HepG2 (cell line): ENCODE measurements around the gene FGD4. TPM values are rescaled to one million over a fixed set of nuclear protein-coding genes. Genes with fewer than 3 reads are reported as not detected.

Source experiments
- ATAC-seq: fragments of 200-7000 bp; cut with Tn5 transposase; 3 replicates; pipeline ENCODE4 v1.9.1; 2020; ENCODE audit warnings: mild to moderate bottlenecking, moderate library complexity
- BruUV-seq: library from RNA; stranded (reverse); fragments of 400-500 nt; replicated peaks from 2 replicates; lab custom pipeline; 2021; lab: Mats Ljungman, UMichigan
- CTCF ChIA-PET: fragments of 300-600 bp; formaldehyde crosslinking; extraction: SDS; loops from one replicate; lab custom pipeline; 2021; ENCODE audit warnings: low total read pairs, inconsistent platforms, low intra/inter-chr PET ratio; lab: Yijun Ruan, JAX
- POLR2A ChIA-PET: fragments of 350-600 bp; sonication (Branson Sonifier 250); formaldehyde crosslinking; loops from one replicate; lab custom pipeline; 2020; ENCODE audit warnings: antibody characterized with exemption, inconsistent platforms; lab: Yijun Ruan, JAX
- DNase-seq: peaks from one replicate; pipeline ENCODE4 v3.0.0-alpha.2; 2015; ENCODE audit warnings: low spot score
- FAIRE-seq: peaks from 3 replicates; lab custom pipeline; 2011; peaks lifted over from hg19 to GRCh38; lab: Jason Lieb, UNC
- H2AFZ ChIP-seq: one replicate; pipeline ENCODE4 v1.6.1; 2011; ENCODE audit warnings: low read length, inconsistent platforms
- H3K27ac ChIP-seq: fragments of 300-600 bp; 3 replicates; pipeline ENCODE4 v1.8.0; 2011; ENCODE audit warnings: mixed run types, mild to moderate bottlenecking, mixed read lengths, low read length, inconsistent platforms; ENCODE audit not compliant: insufficient read depth; ENCODE audit errors: extremely low read length
- H3K27me3 ChIP-seq, 2 experiments: fragments of 200-600 bp in 1 of 2; 2 replicates in 1 of 2; 3 replicates in 1 of 2; pipeline versions ENCODE4 v1.6.0 to v1.8.0; 2011; ENCODE audit warnings: low read length in 2 of 2, mild to moderate bottlenecking in 2 of 2, moderate library complexity in 2 of 2, inconsistent platforms in 1 of 2; ENCODE audit not compliant: insufficient read depth in 2 of 2, control insufficient read depth in 1 of 2
- H3K36me3 ChIP-seq, 2 experiments: fragments of 200-600 bp in 1 of 2; replicated peaks in 1 of 2; 2 replicates in 1 of 2; 3 replicates in 1 of 2; pipeline versions ENCODE4 v1.5.1 to v1.8.0; 2011; ENCODE audit warnings: low read length in 2 of 2, inconsistent platforms in 1 of 2; ENCODE audit not compliant: insufficient read depth in 2 of 2, control insufficient read depth in 1 of 2
- H3K4me1 ChIP-seq: 2 replicates; pipeline ENCODE4 v1.5.1; 2012; ENCODE audit warnings: low read length, inconsistent platforms; ENCODE audit not compliant: insufficient read depth
- H3K4me2 ChIP-seq: 2 replicates; pipeline ENCODE4 v1.6.0; 2011; ENCODE audit warnings: low read depth, low read length, inconsistent platforms
- H3K4me3 ChIP-seq, 3 experiments: fragments of 200-600 bp in 1 of 3; sonication (generic), shearing (Covaris generic) in 1 of 3; replicated peaks in 1 of 3; 2 replicates each; pipeline ENCODE4 v1.5.1; 2011 to 2016; ENCODE audit warnings: low read length in 3 of 3, inconsistent platforms in 2 of 3, low read depth in 2 of 3, mild to moderate bottlenecking in 2 of 3, control low read depth in 1 of 3, mixed read lengths in 1 of 3; ENCODE audit not compliant: insufficient read depth in 1 of 3
- H3K79me2 ChIP-seq: one replicate; pipeline ENCODE4 v1.6.1; 2011; ENCODE audit warnings: low read length, inconsistent platforms; ENCODE audit not compliant: insufficient read depth
- H3K9ac ChIP-seq: 2 replicates; pipeline ENCODE4 v1.6.0; 2011; ENCODE audit warnings: mild to moderate bottlenecking, low read depth, low read length, inconsistent platforms; ENCODE audit not compliant: insufficient read depth
- H3K9me3 ChIP-seq: 2 replicates; pipeline ENCODE4 v1.5.1; 2012; ENCODE audit warnings: mild to moderate bottlenecking, low read length
- H4K20me1 ChIP-seq: 2 replicates; pipeline ENCODE4 v1.6.0; 2011; ENCODE audit warnings: inconsistent platforms, mild to moderate bottlenecking, low read length, moderate library complexity; ENCODE audit not compliant: insufficient read depth
- ASH2L ChIP-seq: fragments of 300-600, 200-600 bp; sonication (generic); IDR thresholded peaks from 2 replicates; pipeline ENCODE4 v1.7.0; 2017; ENCODE audit warnings: low read depth, mild to moderate bottlenecking, moderate library complexity, mixed read lengths, low read length; ENCODE audit not compliant: insufficient read length
- CREBL2 ChIP-seq: sonication (generic); formaldehyde crosslinking; IDR thresholded peaks from 2 replicates; pipeline ENCODE4 v1.8.1; 2023; ENCODE audit warnings: missing genetic modification reagents, mild to moderate bottlenecking, borderline replicate concordance
- MAF1 ChIP-seq: sonication (generic); formaldehyde crosslinking; IDR thresholded peaks from 2 replicates; pipeline ENCODE4 v1.5.0; 2020; ENCODE audit warnings: missing genetic modification reagents, borderline replicate concordance
- NR2F6 ChIP-seq, 2 experiments: IDR thresholded peaks; 2 replicates each; pipeline ENCODE4 v1.6.1; 2016; ENCODE audit warnings: antibody characterized with exemption in 1 of 2, mild to moderate bottlenecking in 1 of 2
- ZBTB26 ChIP-seq: IDR thresholded peaks from 2 replicates; pipeline ENCODE4 v1.6.1; 2016; ENCODE audit warnings: missing compliant biosample characterization, missing genetic modification reagents, borderline replicate concordance
- ZBTB40 ChIP-seq, 2 experiments: fragments of 450-650 bp in 1 of 2; sonication (generic) in 1 of 2; formaldehyde crosslinking in 1 of 2; IDR thresholded peaks; 2 replicates each; pipeline versions ENCODE4 v1.6.1 to v1.8.0; 2016 to 2022; ENCODE audit warnings: antibody characterized with exemption in 1 of 2, mild to moderate bottlenecking in 1 of 2, missing genetic modification reagents in 1 of 2
- WGBS: methylation state at CpG from one replicate; pipeline ENCODE4 v1.1.6; 2017; ENCODE audit warnings: low lambda C conversion rate; 5-methylcytosine and 5-hydroxymethylcytosine counted together
- in situ Hi-C: cut with HindIII; loops from 2 replicates; pipeline ENCODE4 v1.10.0; 2017; ENCODE audit warnings: low pct_unique_long_range_greater_than_20kb; ENCODE audit not compliant: extremely low pct_ligation_motif_present
- intact Hi-C: fragments of 100-400 bp; cut with micrococcal nuclease; formaldehyde crosslinking; loops from one replicate; pipeline ENCODE4 v1.10.0; 2022; ENCODE audit not compliant: unreplicated experiment
- polyA plus RNA-seq, 8 experiments: library from polyadenylated mRNA; depleted of rRNA in 3 of 8; stranded (reverse) in 7 of 8; unstranded in 1 of 8; fragments of >200 nt; fragmentation: Illumina TruSeq in 4 of 8; extraction: Trizol in 4 of 8; gene quantifications; 2 replicates each; pipeline versions ENCODE4 v1.2.1 to v1.2.3, GENCODE V29; 2011 to 2016; ENCODE audit warnings: low read depth in 4 of 8, missing spikeins in 1 of 8, mixed read lengths in 1 of 8; ENCODE audit not compliant: insufficient read depth in 1 of 8
- total RNA-seq, 5 experiments: library from RNA; depleted of rRNA; stranded (reverse); fragments of >200 nt; fragmentation: Illumina TruSeq; extraction: Trizol; gene quantifications; 2 replicates each; pipeline ENCODE4 v1.2.3, GENCODE V29; 2016; ENCODE audit warnings: low read depth in 1 of 5

FGD4 gene
- total and polyA plus RNA-seq, 2 of the 13 experiments (the other 11 are each of a cell fraction or from before 2014, with no cell fraction given): 4.6 to 6.6 TPM

- no TSS peak for BruUV-seq
- CTCF ChIA-PET: no interaction called here
- ATAC-seq: peak; percentile 13; the same call in 2 of the 3 replicates
- Histone ChIP-seq H3K27ac (no peak overlapping the region), H3K4me1 (peaks cover 29% of the 10 kb centered on the region), H3K27me3 (no peaks in the 10 kb centered on the region), H3K4me2 (peak overlapping the region; percentile 54), H3K9me3 (no peaks in the 10 kb centered on the region), H3K79me2 (no peaks in the 10 kb centered on the region), H2AFZ (no peak overlapping the region), H4K20me1 (no peaks in the 10 kb centered on the region), H3K9ac (no peak overlapping the region), H3K4me3 (peak overlapping the region in 1 of 3 experiments; percentile 26; a peak in 2 of 6 replicates), H3K36me3 (no peaks in the 10 kb centered on the region)
- 0% methylated on average over 2 of the region's 4 CpGs for WGBS
- DNase-seq: no peak
- in situ Hi-C loops (loop anchor here (25.0 kb wide), 1 partner anchor 990 kb away; the partner anchor contains the start of gene ETFBKMT), intact Hi-C loops (no loop called here)
- no peak for TF ChIP-seq NR2F6 (IDR thresholded peaks at IDR 0.05)
- TF ChIP-seq NR2F6 (CRISPR knock-in tag; IDR thresholded peaks at IDR 0.05): no peak
- TF ChIP-seq MAF1 (CRISPR knock-in tag): no peak
- TF ChIP-seq ASH2L: no peak
- peak; percentile 27; the same call in 1 of the 2 replicates for TF ChIP-seq ZBTB26 (CRISPR knock-in tag)
- no peak for FAIRE-seq
- POLR2A ChIA-PET: no interaction called here
These were observed 252.5 kb downstream of the FGD4 start for GRCh38 chr12:32651956-32652210.

GRCh38 chr12:32659908-32660440 lies 260.6 kb downstream of the FGD4 start:
- no peak overlapping the region for H3K27ac ChIP-seq
- 20% methylated on average over 4 of the region's 6 CpGs for WGBS
- no peak overlapping the region for H3K4me2 ChIP-seq
- no peaks in the 10 kb centered on the region for H4K20me1 ChIP-seq
- CTCF ChIA-PET: no interaction called here
- POLR2A ChIA-PET: no interaction called here
- BruUV-seq: no TSS peak
- no peaks in the 10 kb centered on the region for H3K9me3 ChIP-seq
- no peak for FAIRE-seq
- no peak overlapping the region for H3K4me3 ChIP-seq
- no peaks in the 10 kb centered on the region for H3K4me1 ChIP-seq
- peak; percentile 36; the same call in 2 of the 3 replicates for ATAC-seq
- H2AFZ ChIP-seq: no peak overlapping the region
- no peak overlapping the region for H3K9ac ChIP-seq
- no peak for DNase-seq
- in situ Hi-C loops: loop anchor here (5.0 to 25.0 kb wide), 2 partner anchors 203 to 998 kb away; partner anchors contain the start of gene ETFBKMT
- no peaks in the 10 kb centered on the region for H3K36me3 ChIP-seq
- H3K27me3 ChIP-seq: no peaks in the 10 kb centered on the region
- intact Hi-C loops: no loop called here
- no peaks in the 10 kb centered on the region for H3K79me2 ChIP-seq
- TF ChIP-seq ZBTB40 (IDR thresholded peaks at IDR 0.05) (no peak), ZBTB40 (CRISPR knock-in tag; IDR thresholded peaks at IDR 0.05) (no peak), CREBL2 (CRISPR knock-in tag) (no peak)
